HEK293 (cell line): ENCODE data around the gene SPRN.
A peak's percentile ranks its signal among the peaks of the same experiment; 100 is the strongest.

Experiments used
- HOXA7 ChIP-seq: sonication (generic); formaldehyde crosslinking; IDR thresholded peaks from 2 replicates; pipeline ENCODE4 v1.8.1; 2022; ENCODE audit warnings: missing genetic modification reagents, borderline replicate concordance
- HOXC10 ChIP-seq: sonication (generic); formaldehyde crosslinking; IDR thresholded peaks from 2 replicates; pipeline ENCODE4 v1.8.1; 2023; ENCODE audit warnings: mild to moderate bottlenecking, missing genetic modification reagents
- KLF1 ChIP-seq: fragments of 450-650 bp; formaldehyde crosslinking; IDR thresholded peaks from 2 replicates; pipeline ENCODE4 v1.5.1; 2016; ENCODE audit warnings: missing biosample characterization, missing genetic modification characterization
- KLF16 ChIP-seq: fragments of 450-650 bp; formaldehyde crosslinking; IDR thresholded peaks from 2 replicates; pipeline ENCODE4 v1.5.1; 2017; ENCODE audit warnings: missing biosample characterization, missing genetic modification characterization
- PRDM2 ChIP-seq: fragments of 450-650 bp; formaldehyde crosslinking; IDR thresholded peaks from 2 replicates; pipeline ENCODE4 v1.5.1; 2016; ENCODE audit warnings: missing biosample characterization, missing genetic modification characterization, borderline replicate concordance
- SCRT2 ChIP-seq: fragments of 450-650 bp; formaldehyde crosslinking; IDR thresholded peaks from 2 replicates; pipeline ENCODE4 v1.5.1; 2016; ENCODE audit warnings: missing biosample characterization, missing genetic modification characterization
- ZBTB6 ChIP-seq: fragments of 450-650 bp; formaldehyde crosslinking; IDR thresholded peaks from 2 replicates; pipeline ENCODE4 v1.5.1; 2017; ENCODE audit warnings: missing biosample characterization, missing genetic modification characterization
- ZNF16 ChIP-seq: fragments of 450-650 bp; formaldehyde crosslinking; IDR thresholded peaks from 2 replicates; pipeline ENCODE4 v1.5.1; 2016; ENCODE audit warnings: low read depth, missing biosample characterization, missing genetic modification characterization
- ZNF19 ChIP-seq: fragments of 450-650 bp; formaldehyde crosslinking; IDR thresholded peaks from 2 replicates; pipeline ENCODE4; 2016; ENCODE audit warnings: missing biosample characterization, missing genetic modification characterization, low read depth
- ZNF211 ChIP-seq: fragments of 450-650 bp; formaldehyde crosslinking; IDR thresholded peaks from 2 replicates; pipeline ENCODE4 v1.5.1; 2016; ENCODE audit warnings: low read depth, missing biosample characterization, missing genetic modification characterization
- ZNF280C ChIP-seq: fragments of 450-650 bp; formaldehyde crosslinking; IDR thresholded peaks from 2 replicates; pipeline ENCODE4 v1.5.1; 2016; ENCODE audit warnings: missing biosample characterization, missing genetic modification characterization
- ZNF335 ChIP-seq: fragments of 450-650 bp; formaldehyde crosslinking; conservative IDR thresholded peaks from 2 replicates; pipeline ENCODE4 v1.5.1; 2016; ENCODE audit warnings: missing biosample characterization, missing genetic modification characterization
- ZNF362 ChIP-seq: fragments of 450-650 bp; formaldehyde crosslinking; IDR thresholded peaks from 2 replicates; pipeline ENCODE4 v1.5.1; 2016; ENCODE audit warnings: missing biosample characterization, missing genetic modification characterization
- ZNF391 ChIP-seq: fragments of 450-650 bp; formaldehyde crosslinking; IDR thresholded peaks from 2 replicates; pipeline ENCODE4 v1.5.1; 2016; ENCODE audit warnings: low read depth, missing biosample characterization, missing genetic modification characterization, borderline replicate concordance
- ZNF394 ChIP-seq: fragments of 450-650 bp; formaldehyde crosslinking; IDR thresholded peaks from 2 replicates; pipeline ENCODE4 v1.5.1; 2016; ENCODE audit warnings: missing biosample characterization, missing genetic modification characterization, mild to moderate bottlenecking, moderate library complexity, borderline replicate concordance
- ZNF398 ChIP-seq: fragments of 450-650 bp; formaldehyde crosslinking; IDR thresholded peaks from 2 replicates; pipeline ENCODE4 v1.5.1; 2017; ENCODE audit warnings: missing biosample characterization, missing genetic modification characterization
- ZNF48 ChIP-seq: fragments of 450-650 bp; formaldehyde crosslinking; IDR thresholded peaks from 2 replicates; pipeline ENCODE4 v1.5.1; 2016; ENCODE audit warnings: missing biosample characterization, missing genetic modification characterization
- ZNF585B ChIP-seq: fragments of 450-650 bp; formaldehyde crosslinking; IDR thresholded peaks from 2 replicates; pipeline ENCODE4 v1.5.1; 2016; ENCODE audit warnings: missing biosample characterization, missing genetic modification characterization
- ZNF707 ChIP-seq: fragments of 450-650 bp; formaldehyde crosslinking; IDR thresholded peaks from 2 replicates; pipeline ENCODE4 v1.5.1; 2016; ENCODE audit warnings: missing biosample characterization, missing genetic modification characterization
- ZNF830 ChIP-seq: fragments of 450-650 bp; IDR thresholded peaks from 2 replicates; pipeline ENCODE4 v1.5.0; 2018; ENCODE audit warnings: missing biosample characterization, missing genetic modification characterization, low read depth, mild to moderate bottlenecking, moderate library complexity
- ZNF843 ChIP-seq: fragments of 450-650 bp; formaldehyde crosslinking; IDR thresholded peaks from 2 replicates; pipeline ENCODE4 v1.5.1; 2016; ENCODE audit warnings: missing biosample characterization, missing genetic modification characterization
- ZSCAN30 ChIP-seq: fragments of 450-650 bp; IDR thresholded peaks from 2 replicates; pipeline ENCODE4 v1.5.1; 2018; ENCODE audit warnings: missing biosample characterization, mild to moderate bottlenecking, missing genetic modification characterization, moderate library complexity
- ZXDB ChIP-seq: fragments of 450-650 bp; formaldehyde crosslinking; IDR thresholded peaks from 2 replicates; pipeline ENCODE4 v1.5.1; 2016; ENCODE audit warnings: missing biosample characterization, missing genetic modification characterization

Gene SPRN

GRCh38 chr10:133375357-133376115 is 48.9 kb downstream of the SPRN start (continued):
- TF ChIP-seq SCRT2 (no peak), PRDM2 (tag by site-specific recombination) (no peak), ZNF48 (tag by site-specific recombination) (no peak), ZNF398 (tag by site-specific recombination) (no peak), KLF1 (tag by site-specific recombination) (no peak), ZNF843 (tag by site-specific recombination) (peak; percentile 69), ZNF16 (no peak), ZNF362 (no peak), ZNF830 (tag by site-specific recombination) (no peak), ZNF211 (tag by site-specific recombination) (no peak), ZXDB (tag by site-specific recombination) (peak; percentile 39; the same call in 1 of the 2 replicates), KLF16 (no peak), HOXA7 (CRISPR knock-in tag) (no peak), ZNF707 (tag by site-specific recombination) (no peak), ZBTB6 (tag by site-specific recombination) (no peak), ZNF280C (no peak), ZNF19 (no peak), ZNF394 (no peak), ZSCAN30 (tag by site-specific recombination) (no peak), ZNF391 (tag by site-specific recombination) (no peak), ZNF585B (tag by site-specific recombination) (no peak), HOXC10 (no peak), ZNF335 (peak; percentile 75)
